Epithelial cell of esophagus (primary cell): ENCODE results near the gene CHST14.

Experiments
- DNase-seq: peaks from one replicate; pipeline ENCODE4 v3.0.0; 2010; ENCODE audit warnings: low read depth
- H3K4me3 ChIP-seq: 2 replicates; pipeline ENCODE4 v1.5.1; 2011; ENCODE audit warnings: mild to moderate bottlenecking, low read length, control low read depth
- CTCF ChIP-seq: IDR thresholded peaks from 2 replicates; pipeline ENCODE4 v1.5.1; 2011; ENCODE audit warnings: low read depth, mild to moderate bottlenecking, low read length, control low read depth, inconsistent platforms; ENCODE audit not compliant: insufficient read depth; ENCODE audit errors: missing control alignments

The CHST14 gene

GRCh38 chr15:40493089-40493840 is 22.5 kb downstream of the CHST14 start:
- H3K4me3 ChIP-seq: no peak overlapping the region
- DNase-seq: peak; percentile 84
- TF ChIP-seq CTCF: no peak

- DNase-seq: no peak
- TF ChIP-seq CTCF: no peak
- no peak overlapping the region for H3K4me3 ChIP-seq
Observed at GRCh38 chr15:40495516-40495915, 24.7 kb downstream of the CHST14 start.

- peak; percentile 75 for DNase-seq
- H3K4me3 ChIP-seq: no peak overlapping the region
- no peak for TF ChIP-seq CTCF
Observed at GRCh38 chr15:40498418-40498817, 27.6 kb downstream of the CHST14 start.

- TF ChIP-seq CTCF: no peak
- H3K4me3 ChIP-seq: no peak overlapping the region
- no peak for DNase-seq
Observed at GRCh38 chr15:40498891-40499290, 28.1 kb downstream of the CHST14 start.

GRCh38 chr15:40499931-40500330 is 29.1 kb downstream of the CHST14 start:
- peak; percentile 74 for DNase-seq
- no peak for TF ChIP-seq CTCF
- no peak overlapping the region for H3K4me3 ChIP-seq

GRCh38 chr15:40500568-40501330 is 30.0 kb downstream of the CHST14 start:
- DNase-seq: peak; percentile 45
- no peak for TF ChIP-seq CTCF
- no peak overlapping the region for H3K4me3 ChIP-seq
